Left lung (tissue), 10 donors: ENCODE results near the gene KRT38. TPM values are rescaled to one million over a fixed set of nuclear protein-coding genes. Genes with fewer than 3 reads are reported as not detected.

Experiments
- ATAC-seq: fragments of 200-7000 bp; cut with Tn5 transposase; one replicate; pipeline ENCODE4 v1.9.1; 2020; ENCODE audit warnings: moderate library complexity
- DNase-seq, 4 donors: peaks; one replicate each; pipeline ENCODE4 v3.0.0-alpha.2; 2013 to 2020
- H3K27ac ChIP-seq, 2 donors: fragments of 200-600 bp; sonication (generic) in 1 of 2; one replicate each; pipeline versions ENCODE4 v1.5.0 to v1.8.0; 2020 to 2021
- H3K27me3 ChIP-seq, 2 donors: fragments of 200-600 bp; sonication (generic) in 1 of 2; one replicate each; pipeline versions ENCODE4 v1.5.0 to v1.8.0; 2020 to 2021
- H3K36me3 ChIP-seq, 2 donors: fragments of 200-600 bp; sonication (generic) in 1 of 2; one replicate each; pipeline versions ENCODE4 v1.5.0 to v1.8.0; 2020 to 2021
- H3K4me1 ChIP-seq, 2 donors: fragments of 200-600 bp; one replicate each; pipeline ENCODE4 v1.8.0; 2021
- H3K4me3 ChIP-seq, 2 donors: fragments of 200-600 bp; sonication (generic) in 1 of 2; one replicate each; pipeline versions ENCODE4 v1.5.0 to v1.8.0; 2020 to 2021; ENCODE audit warnings: mild to moderate bottlenecking in 1 of 2
- H3K9me3 ChIP-seq, 2 donors: fragments of 200-600 bp; sonication (generic) in 1 of 2; one replicate each; pipeline versions ENCODE4 v1.5.0 to v1.8.0; 2020 to 2021
- CTCF ChIP-seq, 2 donors: fragments of 200-600 bp; sonication (generic) in 1 of 2; IDR thresholded peaks; one replicate each; pipeline versions ENCODE4 v1.5.0 to v1.8.0; 2021; ENCODE audit warnings: antibody characterized with exemption in 2 of 2
- intact Hi-C, 2 donors: fragments of 100-400 bp; cut with DNase I; formaldehyde crosslinking; loops; one replicate each; pipeline versions ENCODE4 v1.11.2 to v1.14.2; 2022
- polyA plus RNA-seq, 6 donors: library from polyadenylated mRNA; unstranded; fragments of 120-200 nt; gene quantifications; one replicate each; pipeline ENCODE4 v1.2.1, GENCODE V29; 2013; ENCODE audit not compliant: insufficient read length in 6 of 6
- total RNA-seq, 2 donors: library from RNA; stranded (reverse); fragmentation: NEBNext Ultra II Directional; extraction: Animal tissue kit (Norgen Biotek cat#: 25700); gene quantifications; one replicate each; pipeline ENCODE4 v1.2.1, GENCODE V29; 2021
- donor health status: DM: no; HTN: yes; CAD: no.
- donor health status: DM: no; HTN: no; CAD: no.

Gene KRT38
- total and polyA plus RNA-seq, 8 donors, result not detected

- ATAC-seq (no peak), DNase-seq (no peak)
- intact Hi-C loops, result no loop called here
- no peaks in the 10 kb centered on the region for H3K27me3 ChIP-seq
- no peak overlapping the region for H3K4me3 ChIP-seq
- H3K4me1 ChIP-seq, result peaks cover 0 to 5% of the 10 kb centered on the region in 2 donors
- H3K36me3 ChIP-seq, result no peaks in the 10 kb centered on the region
- H3K9me3 ChIP-seq, result no peaks in the 10 kb centered on the region
- no peak overlapping the region for H3K27ac ChIP-seq
- no peak for TF ChIP-seq CTCF (IDR thresholded peaks at IDR 0.05)
These were observed 27.6 kb upstream of the KRT38 start for GRCh38 chr17:41468346-41468745.

GRCh38 chr17:41467561-41467960 lies 26.8 kb upstream of the KRT38 start:
- H3K27ac ChIP-seq, result no peak overlapping the region

GRCh38 chr17:41466988-41467387 lies 26.2 kb upstream of the KRT38 start, which contains the start of gene KRT32:
KRT32 (minus strand) TSS chr17:41467386; CDS start chr17:41467325, 61 bp downstream.
- Histone ChIP-seq H3K27ac (no peak within 1 kb of the TSS), H3K4me3 (no peak within 1 kb of the TSS), H3K9me3 (no peaks in the 10 kb centered on the region), H3K4me1 (peaks cover 0 to 5% of the 10 kb centered on the region in 2 donors), H3K27me3 (no peaks in the 10 kb centered on the region), H3K36me3 (no peaks in the 10 kb centered on the region)
- TF ChIP-seq CTCF (IDR thresholded peaks at IDR 0.05), result no peak
- no peak for ATAC-seq
- DNase-seq, result no peak
- intact Hi-C loops, result no loop called here

More at GRCh38 chr17:41467561-41467960, 26.8 kb upstream of the KRT38 start:
- intact Hi-C loops, result no loop called here
- no peak overlapping the region for H3K4me3 ChIP-seq
- TF ChIP-seq CTCF (IDR thresholded peaks at IDR 0.05), result no peak
- ATAC-seq, result no peak
- peaks cover 0 to 5% of the 10 kb centered on the region in 2 donors for H3K4me1 ChIP-seq
- DNase-seq, result no peak
- no peaks in the 10 kb centered on the region for H3K9me3 ChIP-seq
- no peaks in the 10 kb centered on the region for H3K36me3 ChIP-seq
- no peaks in the 10 kb centered on the region for H3K27me3 ChIP-seq

- peak in 3 of 4 donors; percentile 8 to 72 (median 51) for DNase-seq
- H3K4me3 ChIP-seq, result no peak overlapping the region
- intact Hi-C loops, result no loop called here
- H3K27ac ChIP-seq, result no peak overlapping the region
- peaks cover 0 to 5% of the 10 kb centered on the region in 2 donors for H3K4me1 ChIP-seq
- no peak for TF ChIP-seq CTCF (IDR thresholded peaks at IDR 0.05)
- peak; percentile 94 for ATAC-seq
- no peaks in the 10 kb centered on the region for H3K27me3 ChIP-seq
- H3K9me3 ChIP-seq, result no peaks in the 10 kb centered on the region
- H3K36me3 ChIP-seq, result no peaks in the 10 kb centered on the region
These were observed 23.9 kb upstream of the KRT38 start for GRCh38 chr17:41464682-41465081.

- H3K36me3 ChIP-seq, result no peaks in the 10 kb centered on the region
- TF ChIP-seq CTCF (IDR thresholded peaks at IDR 0.05), result no peak
- H3K4me1 ChIP-seq, result peaks cover 0 to 5% of the 10 kb centered on the region in 2 donors
- intact Hi-C loops, result no loop called here
- H3K27ac ChIP-seq, result no peak overlapping the region
- no peak overlapping the region for H3K4me3 ChIP-seq
- DNase-seq (no peak), ATAC-seq (no peak)
- no peaks in the 10 kb centered on the region for H3K27me3 ChIP-seq
- no peaks in the 10 kb centered on the region for H3K9me3 ChIP-seq
These were observed 23.4 kb upstream of the KRT38 start for GRCh38 chr17:41464173-41464572.
